Activated naive CD4-positive, alpha-beta T cell treated with anti-CD3 and anti-CD28 coated beads for 36 hours (primary cell): Measurements from ENCODE around the gene SAMD4B. TPM values are rescaled to one million over a fixed set of nuclear protein-coding genes. Genes with fewer than 3 reads are reported as not detected.
"Not testable (repeated sequence)": the region's sequence is repeated elsewhere in the genome, so short reads cannot be mapped to it uniquely, and the experiment has no call there.

Experiments used
- CTCF ChIA-PET: fragments of 350-600 bp; sonication (Branson Sonifier 250); formaldehyde crosslinking; loops from one replicate; lab custom pipeline; 2021; ENCODE audit warnings: antibody characterized with exemption; lab: Charles Lee
- DNase-seq: peaks from one replicate; pipeline ENCODE4 v3.0.0-alpha.2; 2020
- H3K27ac Mint-ChIP-seq: one replicate; pipeline ENCODE4 v1.8.0; 2021; ENCODE audit warnings: mild to moderate bottlenecking, mixed read lengths
- H3K27me3 Mint-ChIP-seq: one replicate; pipeline ENCODE4 v1.8.0; 2021; ENCODE audit warnings: low read depth, mixed read lengths
- H3K36me3 Mint-ChIP-seq: one replicate; pipeline ENCODE4 v1.8.0; 2021; ENCODE audit warnings: low read depth, mixed read lengths
- H3K4me1 Mint-ChIP-seq: one replicate; pipeline ENCODE4 v1.8.0; 2021; ENCODE audit warnings: low read depth, mixed read lengths
- H3K4me3 Mint-ChIP-seq: one replicate; pipeline ENCODE4 v1.8.0; 2021; ENCODE audit warnings: mild to moderate bottlenecking, moderate library complexity, mixed read lengths
- H3K9me3 Mint-ChIP-seq: one replicate; pipeline ENCODE4 v1.8.0; 2021; ENCODE audit warnings: mixed read lengths
- intact Hi-C: fragments of 100-400 bp; cut with micrococcal nuclease; formaldehyde crosslinking; loops from one replicate; pipeline ENCODE4 v1.15.1; 2023
- total RNA-seq, 2 experiments: library from RNA; stranded (reverse); gene quantifications; one replicate each; pipeline ENCODE4 v1.2.3, GENCODE V29; 2021

Gene SAMD4B
- total RNA-seq, 2 experiments from 2014 or later = 33.0 to 35.8 TPM

GRCh38 chr19:39363901-39364457 lies 21.8 kb downstream of the SAMD4B start:
- no peak for DNase-seq
- peaks cover 4% of the 10 kb centered on the region for H3K4me1 Mint-ChIP-seq
- H3K36me3 Mint-ChIP-seq = peaks cover 17% of the 10 kb centered on the region
- H3K27me3 Mint-ChIP-seq = no peaks in the 10 kb centered on the region
- CTCF ChIA-PET = interaction anchor here (1.0 kb wide), 1 partner anchor 14 kb away, joined by 3 read pairs; no protein-coding TSS in a partner anchor
- H3K9me3 Mint-ChIP-seq = no peaks in the 10 kb centered on the region
- no peak overlapping the region for H3K27ac Mint-ChIP-seq
- H3K4me3 Mint-ChIP-seq = no peak overlapping the region
- intact Hi-C loops = no loop called here

- Mint-ChIP-seq H3K27ac (no peak overlapping the region), H3K4me3 (no peak overlapping the region), H3K27me3 (no peaks in the 10 kb centered on the region), H3K36me3 (peaks cover 17% of the 10 kb centered on the region), H3K9me3 (no peaks in the 10 kb centered on the region), H3K4me1 (peaks cover 4% of the 10 kb centered on the region)
- no peak for DNase-seq
- CTCF ChIA-PET = interaction anchor here (0.7 to 1.1 kb wide), 2 partner anchors 10 to 105 kb away, joined by 3 to 5 read pairs; no protein-coding TSS in a partner anchor
- intact Hi-C loops = no loop called here
Observed at GRCh38 chr19:39365531-39365930, 23.3 kb downstream of the SAMD4B start.

- intact Hi-C loops = no loop called here
- no peaks in the 10 kb centered on the region for H3K27me3 Mint-ChIP-seq
- no peaks in the 10 kb centered on the region for H3K4me1 Mint-ChIP-seq
- H3K4me3 Mint-ChIP-seq = no peak overlapping the region
- DNase-seq = no peak
- peaks cover 21% of the 10 kb centered on the region for H3K36me3 Mint-ChIP-seq
- H3K9me3 Mint-ChIP-seq = no peaks in the 10 kb centered on the region
- CTCF ChIA-PET = no interaction called here
- no peak overlapping the region for H3K27ac Mint-ChIP-seq
Observed at GRCh38 chr19:39369200-39369599, 27.0 kb downstream of the SAMD4B start.

- CTCF ChIA-PET = no interaction called here
- DNase-seq = no peak
- H3K36me3 Mint-ChIP-seq = peaks cover 23% of the 10 kb centered on the region
Observed at GRCh38 chr19:39370735-39371134, 28.5 kb downstream of the SAMD4B start.

GRCh38 chr19:39372047-39372802 lies 30.0 kb downstream of the SAMD4B start:
- Mint-ChIP-seq H3K9me3 (no peaks in the 10 kb centered on the region), H3K4me1 (no peaks in the 10 kb centered on the region), H3K4me3 (no peak overlapping the region), H3K36me3 (peaks cover 29% of the 10 kb centered on the region), H3K27me3 (no peaks in the 10 kb centered on the region), H3K27ac (peak overlapping the region; percentile 47)
- no peak for DNase-seq
- CTCF ChIA-PET = interaction anchor here (0.7 kb wide), 1 partner anchor 14 kb away, joined by 3 read pairs; no protein-coding TSS in a partner anchor
- intact Hi-C loops = no loop called here

More at GRCh38 chr19:39370735-39371134, 28.5 kb downstream of the SAMD4B start:
- intact Hi-C loops = no loop called here
- no peaks in the 10 kb centered on the region for H3K9me3 Mint-ChIP-seq
- H3K4me1 Mint-ChIP-seq = no peaks in the 10 kb centered on the region
- no peak overlapping the region for H3K4me3 Mint-ChIP-seq
- no peaks in the 10 kb centered on the region for H3K27me3 Mint-ChIP-seq
- peak overlapping the region; percentile 8 for H3K27ac Mint-ChIP-seq

- intact Hi-C loops = no loop called here
- Mint-ChIP-seq H3K27me3 (no peaks in the 10 kb centered on the region), H3K4me3 (no peak overlapping the region), H3K4me1 (no peaks in the 10 kb centered on the region), H3K27ac (no peak overlapping the region), H3K9me3 (no peaks in the 10 kb centered on the region), H3K36me3 (peaks cover 30% of the 10 kb centered on the region)
- no peak for DNase-seq
- CTCF ChIA-PET = no interaction called here
Observed at GRCh38 chr19:39372941-39373340, 30.7 kb downstream of the SAMD4B start.

GRCh38 chr19:39375929-39376328 lies 33.7 kb downstream of the SAMD4B start:
- H3K4me3 Mint-ChIP-seq = no peak overlapping the region
- no peak for DNase-seq
- peaks cover 27% of the 10 kb centered on the region for H3K36me3 Mint-ChIP-seq
- no peaks in the 10 kb centered on the region for H3K9me3 Mint-ChIP-seq
- CTCF ChIA-PET = interaction anchor here (0.6 kb wide), 1 partner anchor 446 kb away, joined by 3 read pairs; the partner anchor contains the start of genes MRPS12 and SARS2
- no peaks in the 10 kb centered on the region for H3K4me1 Mint-ChIP-seq
- no peak overlapping the region for H3K27ac Mint-ChIP-seq
- no peaks in the 10 kb centered on the region for H3K27me3 Mint-ChIP-seq
- intact Hi-C loops = no loop called here

GRCh38 chr19:39377373-39378362 lies 35.4 kb downstream of the SAMD4B start:
- H3K4me1 Mint-ChIP-seq = no peaks in the 10 kb centered on the region
- intact Hi-C loops = no loop called here
- H3K4me3 Mint-ChIP-seq = no peak overlapping the region
- H3K27me3 Mint-ChIP-seq = no peaks in the 10 kb centered on the region
- CTCF ChIA-PET = interaction anchor here (0.7 kb wide), 1 partner anchor 13 kb away, joined by 3 read pairs; no protein-coding TSS in a partner anchor
- H3K27ac Mint-ChIP-seq = no peak overlapping the region
- H3K9me3 Mint-ChIP-seq = no peaks in the 10 kb centered on the region
- DNase-seq = no peak
- peaks cover 26% of the 10 kb centered on the region for H3K36me3 Mint-ChIP-seq

GRCh38 chr19:39379366-39379765 lies 37.1 kb downstream of the SAMD4B start:
- CTCF ChIA-PET, H3K9me3 Mint-ChIP-seq, H3K27me3 Mint-ChIP-seq, intact Hi-C loops, H3K4me1 Mint-ChIP-seq, DNase-seq, H3K27ac Mint-ChIP-seq, H3K4me3 Mint-ChIP-seq: not testable (repeated sequence)
- peaks cover 29% of the 10 kb centered on the region for H3K36me3 Mint-ChIP-seq

- H3K9me3 Mint-ChIP-seq = no peaks in the 10 kb centered on the region
- H3K27me3 Mint-ChIP-seq = no peaks in the 10 kb centered on the region
- H3K36me3 Mint-ChIP-seq = peaks cover 27% of the 10 kb centered on the region
- CTCF ChIA-PET = interaction anchor here (0.9 kb wide), 1 partner anchor 12 kb away, joined by 8 read pairs; no protein-coding TSS in a partner anchor
- H3K27ac Mint-ChIP-seq = no peak overlapping the region
- H3K4me1 Mint-ChIP-seq = no peaks in the 10 kb centered on the region
- H3K4me3 Mint-ChIP-seq = no peak overlapping the region
- intact Hi-C loops = no loop called here
- DNase-seq = no peak
Observed at GRCh38 chr19:39379865-39380396, 37.7 kb downstream of the SAMD4B start.

GRCh38 chr19:39380521-39381502 lies 38.6 kb downstream of the SAMD4B start:
- CTCF ChIA-PET = interaction anchor here (0.9 kb wide), 1 partner anchor 12 kb away, joined by 8 read pairs; no protein-coding TSS in a partner anchor
- H3K4me1 Mint-ChIP-seq = no peaks in the 10 kb centered on the region
- no peaks in the 10 kb centered on the region for H3K9me3 Mint-ChIP-seq
- intact Hi-C loops = no loop called here
- H3K27me3 Mint-ChIP-seq = no peaks in the 10 kb centered on the region
- no peak overlapping the region for H3K4me3 Mint-ChIP-seq
- H3K36me3 Mint-ChIP-seq = peaks cover 29% of the 10 kb centered on the region
- no peak for DNase-seq
- H3K27ac Mint-ChIP-seq = peak overlapping the region; percentile 37
